ENCODE results near the gene KSR1.

The KSR1 gene

DNA sequence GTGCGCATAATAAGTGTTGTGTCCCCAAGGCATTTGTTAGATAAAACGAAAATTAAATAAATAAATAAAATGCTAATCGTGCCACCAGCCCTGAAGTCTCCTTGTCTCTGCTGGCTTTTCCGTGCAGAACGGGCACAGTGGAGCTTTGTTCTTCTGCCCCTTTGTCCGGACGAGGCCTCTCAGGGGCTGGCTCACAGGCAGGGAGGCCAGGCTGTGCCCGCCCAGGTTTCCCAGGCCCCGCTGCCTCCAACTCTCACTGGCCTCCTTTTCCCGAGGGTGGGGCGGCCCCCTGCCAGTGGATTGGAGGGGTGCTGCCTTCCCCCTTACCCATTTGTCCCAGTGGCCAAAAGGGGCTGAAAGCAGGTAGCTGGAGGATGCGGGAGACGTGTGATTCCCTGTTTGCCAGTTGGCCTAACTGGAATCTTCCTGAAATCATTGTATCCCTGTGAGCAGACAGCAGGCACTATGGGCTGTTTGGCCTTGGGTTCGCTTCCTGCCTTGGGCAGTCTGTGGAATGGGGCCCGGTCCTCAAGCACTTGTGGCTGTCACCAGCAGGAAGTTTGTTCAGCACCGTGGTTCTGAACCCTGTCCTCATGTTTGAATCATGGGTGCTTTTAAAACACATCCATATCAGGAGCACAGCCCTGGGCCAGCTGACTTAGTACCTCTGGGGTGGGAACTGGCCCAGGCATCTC lies 64.4 kb downstream of the KSR1 start:
- peak; percentile 20 for DNase-seq

DNA sequence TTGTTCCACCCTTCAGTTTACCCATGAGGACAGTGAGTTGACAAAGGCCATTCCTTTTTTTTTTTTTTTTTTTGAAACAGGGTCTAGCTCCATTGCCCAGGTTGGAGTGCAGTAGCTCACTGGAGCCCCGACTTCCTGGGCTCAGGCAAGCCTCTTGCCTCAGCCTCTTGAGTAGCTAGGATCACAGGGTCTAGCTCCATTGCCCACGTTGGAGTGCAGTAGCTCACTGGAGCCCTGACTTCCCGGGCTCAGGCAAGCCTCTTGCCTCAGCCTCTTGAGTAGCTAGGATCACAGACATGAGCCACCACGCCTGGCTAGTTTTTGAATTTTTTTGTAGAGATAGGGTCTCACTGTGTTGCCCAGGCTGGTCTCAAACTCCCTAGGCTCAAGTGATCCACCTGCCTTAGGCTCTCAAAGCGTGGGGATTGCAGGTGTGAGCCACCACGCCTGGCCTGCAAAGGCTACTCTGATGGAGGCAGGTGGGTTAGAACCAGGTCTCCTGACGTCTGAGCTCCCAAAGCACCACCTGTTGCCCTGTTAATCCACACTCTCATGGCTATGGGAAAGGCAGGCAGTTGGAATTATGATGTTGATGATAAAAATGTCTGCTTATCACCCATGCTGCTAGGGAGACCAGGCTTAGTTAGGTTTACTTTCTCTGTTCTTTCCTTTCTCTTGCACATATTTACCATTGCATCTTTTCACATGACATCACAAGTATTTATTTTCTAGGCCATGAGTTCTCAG lies 65.2 kb downstream of the KSR1 start:
- DNase-seq, result no peak

DNA sequence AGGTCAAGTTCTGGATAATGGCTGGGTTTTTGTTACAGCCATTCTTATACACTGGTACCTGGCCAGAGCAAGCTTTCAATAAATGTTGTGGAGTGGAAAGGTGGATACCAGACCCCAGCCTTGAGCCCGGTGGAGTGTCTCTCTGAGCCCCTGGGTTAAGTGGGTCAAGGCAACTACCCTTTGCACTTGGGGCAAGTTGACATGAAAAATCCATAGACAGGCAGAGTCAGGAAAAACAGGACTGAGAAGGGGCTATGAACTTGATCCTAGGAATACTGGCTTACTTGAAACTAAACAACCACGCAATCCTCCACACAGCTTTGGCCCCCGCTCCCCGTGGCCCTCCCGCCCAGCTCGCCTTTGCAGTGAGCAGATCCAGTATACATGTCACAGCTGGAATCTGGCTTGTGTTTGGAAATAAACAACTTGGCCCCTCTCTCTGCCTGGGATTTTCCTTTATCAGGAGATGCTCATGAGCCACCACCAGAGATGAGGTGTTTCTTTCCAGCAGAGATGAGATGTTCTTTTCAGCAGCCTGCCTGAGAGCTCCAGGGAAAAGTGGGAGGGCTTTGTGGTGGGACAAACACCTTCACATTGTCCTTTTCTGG lies 65.9 kb downstream of the KSR1 start:
- DNase-seq, result no peak

DNA sequence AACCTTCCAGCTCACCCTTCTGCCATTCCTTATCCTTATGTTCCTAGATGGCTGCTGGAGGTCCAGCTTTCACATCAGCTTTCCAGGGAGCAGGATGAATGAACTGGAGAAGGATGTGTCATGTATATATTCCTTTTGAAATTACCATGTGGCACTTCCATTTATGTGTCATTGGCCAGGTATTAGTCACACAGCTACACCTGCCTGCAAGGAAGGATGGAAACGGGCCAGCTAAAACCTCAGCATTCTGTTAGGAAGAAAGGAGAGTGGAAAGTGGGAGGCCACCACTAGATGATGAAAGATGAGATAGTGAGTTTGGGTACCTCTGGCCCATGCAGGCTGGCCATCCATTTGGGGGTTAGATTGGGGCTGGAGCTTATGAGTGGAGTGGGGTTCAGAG lies 67.5 kb downstream of the KSR1 start:
- no peak for DNase-seq

DNA sequence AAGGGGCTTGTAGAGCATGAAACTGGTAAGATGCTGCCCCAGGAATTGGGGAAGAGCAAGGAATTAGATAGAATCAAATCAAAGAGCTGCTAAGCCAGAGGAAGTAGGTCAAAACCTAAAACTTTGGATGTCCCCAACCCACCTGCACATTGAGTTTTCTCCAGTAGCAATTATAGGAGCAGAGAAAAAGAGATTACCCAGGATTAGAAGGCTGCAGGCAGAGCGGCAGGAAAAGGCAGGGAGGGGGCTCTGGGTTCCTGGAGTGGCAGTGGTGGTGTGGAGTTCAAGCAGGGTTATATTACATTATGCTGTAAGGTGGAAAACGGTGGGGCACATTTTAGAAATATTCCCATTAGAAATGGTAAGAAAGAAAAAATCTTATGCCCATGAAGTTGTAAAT lies 68.3 kb downstream of the KSR1 start:
- no peak for DNase-seq

DNA sequence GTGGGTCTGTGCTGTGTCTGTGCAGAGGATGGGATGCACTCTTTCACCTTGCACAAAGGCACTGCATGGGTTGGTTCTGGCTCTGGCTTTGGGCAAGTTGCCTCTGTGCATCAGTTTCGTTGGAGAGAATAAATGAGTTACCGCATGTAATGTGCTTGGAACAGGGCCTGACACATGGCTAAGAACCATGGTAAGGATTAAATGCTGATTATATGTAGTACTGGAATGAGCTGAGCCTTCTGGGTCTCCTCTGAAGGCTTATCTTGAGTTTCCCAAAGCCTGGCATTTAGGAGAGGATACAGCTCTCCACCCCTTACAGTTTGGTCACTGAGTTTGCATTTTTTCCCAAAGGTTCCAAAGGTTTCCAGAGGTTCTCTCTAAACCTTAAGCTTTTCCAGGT lies 69.1 kb downstream of the KSR1 start:
- no peak for DNase-seq

DNA sequence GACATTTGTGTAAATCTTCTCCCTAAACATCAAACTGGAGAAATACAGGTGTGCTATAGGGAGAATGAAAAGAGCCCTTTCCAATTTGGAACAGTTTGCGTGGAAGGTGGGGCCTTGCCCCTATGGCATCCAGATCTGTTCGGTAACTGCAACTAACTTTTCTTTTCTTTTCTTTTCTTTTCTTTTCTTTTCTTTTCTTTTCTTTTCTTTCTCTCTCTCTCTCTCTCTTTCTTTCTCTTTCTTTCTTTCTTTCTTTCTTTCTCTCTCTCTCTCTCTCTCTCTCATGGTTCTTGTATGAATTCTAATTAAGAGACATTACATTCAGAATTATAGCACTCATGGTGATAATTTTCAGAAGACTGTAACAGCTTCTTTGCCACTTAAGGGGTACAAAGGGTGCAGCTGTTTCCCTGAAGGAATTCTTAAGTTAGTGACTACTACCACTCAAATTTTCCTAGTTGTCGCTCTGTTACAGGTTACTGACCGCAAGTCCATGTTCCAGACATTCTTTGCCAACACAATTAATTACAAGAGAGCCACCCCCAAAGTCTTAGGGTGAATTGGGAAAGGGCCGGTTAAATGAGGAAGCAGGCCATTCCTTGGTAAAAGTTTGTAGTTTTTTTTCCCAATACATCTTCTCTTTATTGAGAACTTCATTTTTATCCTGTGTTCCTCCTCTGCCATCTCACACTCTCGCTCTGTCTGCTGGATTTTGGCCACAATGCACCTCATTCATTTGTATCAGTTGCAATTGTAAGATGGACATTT lies 69.8 kb downstream of the KSR1 start:
- DNase-seq, result peak; percentile 27

DNA sequence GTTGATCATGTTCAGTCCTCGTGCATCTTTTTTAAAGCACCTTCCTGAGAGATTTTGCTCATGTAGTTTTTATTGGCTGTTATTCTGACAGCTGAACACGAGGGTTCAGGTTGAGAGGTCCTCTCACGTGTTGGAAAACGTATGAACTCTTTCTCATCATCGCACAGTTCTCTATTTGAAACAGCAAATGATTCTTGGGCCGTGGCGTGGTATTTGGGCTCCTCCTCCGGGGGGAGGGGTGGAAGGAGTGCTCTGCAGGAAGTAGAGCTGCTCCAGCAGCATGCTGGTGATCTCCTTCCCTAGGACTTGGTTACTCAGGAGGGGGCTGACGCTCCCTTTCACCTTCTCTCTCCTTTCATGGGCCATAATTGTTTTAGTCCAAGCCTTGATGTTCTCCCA lies 70.4 kb downstream of the KSR1 start:
- DNase-seq, result peak; percentile 90

DNA sequence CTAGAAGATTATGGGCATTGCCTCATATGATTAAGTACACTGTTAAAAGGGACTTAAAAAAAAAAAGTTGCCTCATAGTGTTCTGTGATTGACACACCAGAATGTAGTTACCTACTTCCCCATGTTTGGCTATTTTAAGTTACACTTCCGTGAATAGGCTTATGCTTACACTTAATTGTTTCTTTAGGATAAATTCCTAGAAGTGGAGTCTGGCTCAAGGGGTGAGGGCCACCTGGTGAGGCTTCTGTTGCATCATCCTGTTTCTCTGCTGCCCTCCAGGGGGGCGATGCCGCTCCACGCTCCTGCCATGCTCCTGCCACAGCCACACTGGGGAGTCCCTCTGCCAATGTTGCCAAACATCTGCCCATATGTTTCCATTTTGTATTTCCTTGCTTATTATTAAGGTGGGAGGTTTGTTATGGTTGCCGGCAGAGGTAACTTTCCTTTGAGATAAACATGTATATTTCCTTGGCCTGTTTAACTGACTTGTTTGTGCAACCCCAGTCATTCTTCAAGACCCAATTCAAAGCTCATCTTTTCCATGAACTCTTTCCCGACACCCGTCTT lies 73.1 kb downstream of the KSR1 start:
- DNase-seq, result peak; percentile 100

DNA sequence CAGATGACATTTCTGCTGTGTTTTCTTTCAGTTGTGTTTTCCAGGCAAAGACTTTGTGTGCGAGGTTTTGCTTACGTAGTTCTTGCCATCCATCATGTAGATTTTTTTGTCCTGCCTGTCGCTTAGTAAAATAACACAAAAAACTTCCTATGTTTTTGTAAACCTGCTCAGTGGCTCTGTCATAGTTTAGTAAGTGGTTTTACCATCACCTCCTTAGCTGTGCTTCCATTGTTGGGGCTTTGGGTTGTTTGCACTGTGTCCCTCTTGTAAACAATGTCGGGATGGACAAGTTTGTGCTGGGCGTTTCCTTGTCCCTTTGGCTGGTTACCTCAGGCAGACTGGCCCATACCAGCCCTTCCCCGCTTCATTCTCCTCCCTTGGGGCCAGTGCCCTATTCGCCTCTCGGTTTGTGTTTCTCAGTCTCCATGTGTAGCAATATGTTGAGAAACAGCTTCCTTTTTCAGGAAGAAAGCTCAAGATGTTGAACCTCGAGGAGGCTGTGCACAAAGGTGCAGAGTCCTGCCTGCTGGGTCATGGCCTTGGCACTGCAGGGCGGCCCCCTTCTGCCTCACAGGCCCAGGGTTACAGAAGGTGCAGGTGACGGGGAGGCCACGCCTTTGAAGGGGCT lies 74.6 kb downstream of the KSR1 start:
- peak; percentile 95 for DNase-seq

DNA sequence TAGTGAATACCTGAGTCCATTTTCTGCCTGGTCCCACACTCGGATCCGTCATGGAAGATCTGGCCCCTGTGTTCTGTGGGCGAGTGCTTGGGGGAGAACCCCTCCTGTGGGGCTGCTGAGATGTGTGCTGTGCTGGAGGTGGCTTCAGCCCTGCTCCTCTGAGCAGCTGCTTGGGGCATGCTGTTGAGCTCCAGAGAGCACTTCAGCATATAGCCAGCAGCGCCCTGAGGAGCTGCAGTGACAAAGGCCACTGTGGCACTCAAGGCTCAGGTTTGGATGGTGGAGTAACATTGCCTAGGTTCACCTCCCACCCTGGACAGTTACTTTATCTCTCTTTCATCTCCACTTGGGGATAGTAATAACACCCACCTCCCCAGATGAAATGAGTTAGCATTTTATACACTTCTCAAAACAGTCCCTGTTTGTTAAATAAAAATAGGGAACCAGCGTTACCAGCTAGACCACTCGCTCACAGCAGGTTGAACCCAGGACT lies 75.3 kb downstream of the KSR1 start:
- peak; percentile 51 for DNase-seq

DNA sequence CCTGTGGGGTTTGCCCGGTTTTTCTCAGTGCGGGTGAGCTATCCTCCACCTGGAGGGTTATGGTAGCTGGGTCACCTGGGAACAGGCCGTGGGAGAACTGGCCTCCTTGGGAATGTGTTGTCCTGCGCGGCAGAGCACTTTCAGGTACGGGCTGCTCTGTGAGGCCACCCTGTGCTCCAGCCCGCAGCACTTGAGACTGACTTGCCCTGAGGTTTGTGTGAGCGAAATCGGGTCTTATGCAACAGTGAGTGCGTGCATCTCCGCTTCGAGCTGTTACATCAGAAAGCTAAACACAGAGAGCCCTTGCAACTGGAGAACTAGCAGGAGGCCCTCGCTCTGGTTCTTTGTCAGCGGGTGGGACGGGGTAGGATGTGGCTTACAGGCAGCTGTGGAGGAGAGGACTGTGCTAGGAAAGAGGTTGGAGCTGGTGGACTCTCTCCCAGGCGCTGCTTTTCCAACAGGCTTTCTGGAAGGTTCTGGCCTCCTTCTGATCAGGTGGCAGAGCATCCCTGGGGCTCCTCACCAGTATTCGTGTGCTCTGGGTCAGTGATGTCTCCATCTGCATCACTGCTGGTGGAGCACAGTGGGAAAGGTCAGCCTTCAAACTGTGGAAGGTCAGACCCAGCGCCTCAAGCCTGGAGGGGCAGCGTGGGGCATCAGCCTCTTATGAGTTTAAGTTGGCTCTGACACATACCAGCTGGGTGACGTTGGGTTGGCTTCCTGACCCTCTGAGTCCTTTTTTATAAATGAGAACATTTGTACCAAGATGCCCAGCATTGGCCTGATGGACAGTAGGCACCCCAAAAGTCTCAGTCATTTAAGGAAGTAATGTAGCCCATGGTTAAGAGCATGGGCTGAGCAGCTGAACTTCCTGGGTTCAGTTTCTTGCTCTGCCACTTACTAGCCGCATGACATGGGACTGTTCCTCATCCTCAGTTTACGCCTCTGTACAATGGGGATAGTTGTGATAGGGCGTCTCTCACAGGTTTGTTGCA lies 76.3 kb downstream of the KSR1 start:
- DNase-seq, result peak; percentile 98

DNA sequence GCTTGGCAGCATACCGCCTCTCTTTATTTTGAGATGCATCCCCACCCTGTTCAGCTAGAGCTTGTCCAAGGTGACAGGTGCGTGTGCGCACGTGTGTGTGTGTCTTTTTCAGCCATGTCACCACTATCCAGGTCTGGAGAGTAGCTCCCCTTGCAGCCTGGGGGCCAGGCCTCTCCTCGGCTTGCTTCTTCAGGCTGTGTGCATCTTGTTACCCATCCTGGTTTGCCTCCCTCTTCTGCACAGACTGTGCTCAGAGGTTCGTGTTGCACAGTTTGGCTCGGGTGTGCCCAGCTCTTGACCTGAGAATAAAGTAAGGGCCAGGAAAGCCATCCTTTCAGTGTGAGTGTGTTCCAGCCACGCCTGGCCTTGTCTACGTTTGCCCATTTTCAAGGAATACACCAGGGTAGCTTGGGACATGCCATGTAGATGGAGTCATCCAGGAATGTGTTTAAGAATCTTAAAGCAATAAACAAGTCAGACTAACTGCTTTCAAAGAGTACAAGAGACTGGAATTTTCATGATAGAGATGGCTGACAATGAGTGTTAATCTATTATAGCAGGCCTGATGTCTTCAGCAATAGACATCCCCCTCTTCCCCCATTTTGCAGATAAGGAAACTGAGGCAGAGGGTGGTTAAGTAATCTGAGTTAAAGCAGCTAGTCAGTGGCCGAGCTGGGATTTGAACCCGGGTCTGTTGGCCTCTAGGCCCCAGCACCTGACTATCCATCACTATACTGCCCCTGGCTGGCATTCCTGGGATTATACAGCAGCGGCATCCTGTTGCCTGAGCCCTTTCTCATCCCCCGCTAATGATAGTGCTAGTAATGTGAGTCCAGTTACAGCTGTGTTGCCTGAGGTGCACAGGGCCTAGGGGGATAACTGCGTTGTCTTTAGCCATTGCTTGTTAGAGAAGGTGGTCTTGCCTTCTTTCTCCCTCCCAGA lies 77.9 kb downstream of the KSR1 start:
- DNase-seq, result no peak

DNA sequence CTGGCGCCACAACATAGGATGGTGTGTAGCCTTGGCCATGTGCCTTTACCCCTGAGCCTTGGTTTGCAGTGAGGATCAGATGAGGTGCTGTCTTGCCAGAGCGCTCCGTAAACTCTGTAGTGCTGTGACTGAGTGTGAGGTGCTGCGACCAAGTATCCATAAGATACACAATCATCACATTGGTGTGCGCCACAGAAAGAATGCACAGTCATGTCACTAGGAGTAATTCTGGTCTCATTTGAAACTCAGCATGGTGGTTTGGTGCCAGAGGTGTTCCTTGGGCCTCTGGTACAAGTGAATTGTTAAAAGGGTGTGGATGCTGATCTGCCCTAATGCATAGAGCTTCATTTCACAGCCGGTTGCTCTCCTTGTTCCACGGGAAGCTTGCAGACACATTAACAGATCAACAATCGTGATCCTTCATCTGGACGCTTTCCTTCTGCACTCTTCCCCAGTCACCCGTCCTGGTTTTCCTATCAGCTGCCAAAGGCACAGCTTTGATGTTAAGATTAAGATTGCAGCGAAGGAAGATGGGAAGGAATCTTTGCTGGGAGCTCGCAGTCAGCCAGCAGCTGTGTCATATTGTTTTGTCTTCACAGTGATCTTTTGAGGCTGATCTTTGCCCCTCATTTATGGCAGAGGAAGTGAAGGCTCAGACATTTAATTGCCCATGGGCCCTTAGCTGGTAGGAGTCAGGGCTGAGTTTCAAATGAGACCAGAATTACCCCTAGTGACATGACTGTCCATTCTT lies 79.1 kb downstream of the KSR1 start:
- no peak for DNase-seq

DNA sequence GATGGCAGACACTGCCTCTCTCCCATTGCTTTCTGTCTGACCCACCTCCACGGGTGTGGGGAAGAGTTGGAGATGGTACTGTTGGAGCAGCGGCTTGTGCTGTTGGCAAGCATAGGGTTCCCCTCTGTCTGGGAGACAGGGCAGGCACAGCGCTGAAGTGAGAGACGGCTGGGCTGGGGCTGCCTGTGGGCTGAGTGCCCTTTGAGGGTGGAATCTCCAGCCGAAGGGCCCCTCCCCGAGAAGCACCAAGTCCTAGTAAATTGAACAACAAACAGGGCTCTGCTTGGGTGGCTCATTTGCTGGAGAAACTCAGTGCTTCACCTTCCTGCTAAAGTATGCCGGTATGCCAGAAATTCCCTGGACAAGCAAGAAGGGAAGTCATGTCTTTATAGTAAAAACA lies 79.7 kb downstream of the KSR1 start:
- no peak for DNase-seq

DNA sequence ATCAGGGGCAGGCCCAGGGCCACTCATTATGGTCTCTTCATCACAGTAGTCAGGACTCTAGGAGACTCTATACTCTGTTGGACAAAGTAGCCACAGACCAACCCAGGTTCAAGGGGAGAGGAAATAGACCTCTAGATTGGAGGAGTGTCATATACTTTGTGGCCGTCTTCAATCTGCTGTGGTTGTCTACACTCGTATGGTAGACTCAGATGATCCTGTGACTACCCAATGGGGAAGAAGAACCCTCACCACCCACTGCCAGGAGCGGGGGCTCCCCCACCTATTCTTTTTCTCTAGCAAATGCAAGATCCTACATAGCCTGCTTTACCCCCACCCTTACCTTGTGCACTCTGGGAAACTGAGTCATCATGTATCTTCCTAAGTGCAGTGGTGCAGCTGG lies 80.5 kb downstream of the KSR1 start:
- peak; percentile 28 for DNase-seq

DNA sequence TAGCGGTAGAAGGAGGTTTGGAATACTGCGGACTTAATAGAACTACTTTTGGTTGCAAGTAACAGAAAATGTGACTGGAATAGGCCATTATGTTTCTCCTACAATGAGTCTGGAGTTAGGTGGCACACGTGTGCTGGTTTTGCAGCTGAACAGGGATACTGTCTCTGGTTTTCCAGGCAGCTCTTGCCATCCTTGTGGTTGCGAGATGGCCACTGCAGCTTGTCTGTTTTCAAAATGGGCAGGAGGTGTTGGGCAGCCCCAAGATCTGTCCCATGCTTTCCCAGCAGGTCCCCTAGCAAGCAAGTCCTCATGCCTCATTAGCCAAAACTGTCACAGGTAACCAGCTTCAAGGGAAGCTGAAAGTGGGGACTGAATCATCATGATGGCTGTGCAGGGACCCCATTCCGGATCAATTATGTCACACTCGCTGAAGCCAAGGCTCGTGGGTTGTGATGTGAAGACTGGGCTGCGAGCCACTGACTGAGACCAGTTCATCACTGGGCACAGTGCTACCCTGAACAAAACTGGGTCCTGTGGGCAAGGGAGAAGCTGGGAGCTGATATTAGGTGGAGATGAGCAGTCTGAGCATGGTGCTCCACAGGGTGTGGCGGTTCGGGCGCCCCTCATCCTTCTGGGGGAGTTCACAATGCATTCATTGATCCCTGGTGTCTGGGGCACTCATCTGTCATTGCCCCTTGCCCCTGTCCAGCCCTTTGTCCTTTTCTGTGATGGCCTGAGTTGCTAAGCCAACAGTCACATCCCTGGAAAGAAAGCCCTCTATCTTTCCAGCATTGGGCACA lies 82.1 kb downstream of the KSR1 start:
- no peak for DNase-seq

DNA sequence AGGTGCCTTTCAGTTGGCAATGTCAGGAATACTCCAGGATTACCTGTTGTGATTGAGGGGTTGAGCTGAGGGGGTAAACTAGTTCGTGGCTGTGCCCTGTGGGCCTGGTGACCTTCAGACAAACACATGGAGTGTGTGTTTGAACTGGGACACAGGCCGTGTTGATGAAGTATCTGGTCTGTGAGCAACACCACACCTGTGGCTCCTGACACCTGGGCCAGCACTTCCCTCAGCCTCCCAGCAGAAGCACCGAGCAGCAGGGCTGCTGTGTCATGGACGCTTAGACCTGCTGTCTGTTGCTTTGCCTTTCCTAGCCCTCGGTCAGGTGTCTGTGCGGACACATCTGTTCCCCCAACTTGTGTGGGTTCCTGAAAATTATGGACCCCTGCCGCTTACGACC lies 82.9 kb downstream of the KSR1 start:
- DNase-seq, result no peak
